HepG2 (cell line): ENCODE measurements around the gene EPB41L2. TPM values are rescaled to one million over a fixed set of nuclear protein-coding genes. Genes with fewer than 3 reads are reported as not detected.

Experiments
- FOSL1 ChIP-seq: sonication (generic); formaldehyde crosslinking; IDR thresholded peaks from 2 replicates; pipeline ENCODE4 v1.9.0; 2021; ENCODE audit warnings: missing genetic modification reagents, borderline replicate concordance
- HNF4A ChIP-seq: sonication (generic); formaldehyde crosslinking; IDR thresholded peaks from 2 replicates; pipeline ENCODE4 v1.4.0; 2020; ENCODE audit warnings: missing genetic modification reagents
- MTA1 ChIP-seq: sonication (generic); formaldehyde crosslinking; IDR thresholded peaks from 2 replicates; pipeline ENCODE4 v1.4.0; 2020; ENCODE audit warnings: missing genetic modification reagents, mild to moderate bottlenecking, borderline replicate concordance
- POLR2AphosphoS5 ChIP-seq: IDR thresholded peaks from 2 replicates; pipeline ENCODE4 v1.6.1; 2012; ENCODE audit warnings: low read depth, low read length
- RCOR2 ChIP-seq: IDR thresholded peaks from 2 replicates; pipeline ENCODE4 v1.6.1; 2016; ENCODE audit warnings: missing biosample characterization, missing genetic modification reagents
- TCF7 ChIP-seq: sonication (generic); IDR thresholded peaks from 2 replicates; pipeline ENCODE4 v1.6.1; 2016; ENCODE audit warnings: antibody characterized with exemption, low read depth
- ZNF335 ChIP-seq: sonication (generic); formaldehyde crosslinking; IDR thresholded peaks from 2 replicates; pipeline ENCODE4 v1.4.0; 2020; ENCODE audit warnings: missing genetic modification reagents
- ZNF343 ChIP-seq: sonication (generic); formaldehyde crosslinking; IDR thresholded peaks from 2 replicates; pipeline ENCODE4 v1.4.0; 2020; ENCODE audit warnings: mild to moderate bottlenecking, missing genetic modification reagents
- ZNF567 ChIP-seq: sonication (generic); formaldehyde crosslinking; IDR thresholded peaks from 2 replicates; pipeline ENCODE4 v1.8.1; 2023; ENCODE audit warnings: mild to moderate bottlenecking, missing genetic modification reagents, borderline replicate concordance
- ZNF572 ChIP-seq: sonication (generic); formaldehyde crosslinking; IDR thresholded peaks from 2 replicates; pipeline ENCODE4 v1.5.1; 2020; ENCODE audit warnings: mild to moderate bottlenecking, missing genetic modification reagents
- ZNF577 ChIP-seq: sonication (generic); formaldehyde crosslinking; IDR thresholded peaks from 2 replicates; pipeline ENCODE4 v1.4.0; 2020; ENCODE audit warnings: mild to moderate bottlenecking, low read depth, missing genetic modification reagents, borderline replicate concordance
- ZNF780A ChIP-seq: sonication (generic); formaldehyde crosslinking; IDR thresholded peaks from 2 replicates; pipeline ENCODE4 v1.8.0; 2022; ENCODE audit warnings: mild to moderate bottlenecking, missing genetic modification reagents, moderate library complexity
- polyA plus RNA-seq, 8 experiments: library from polyadenylated mRNA; depleted of rRNA in 3 of 8; stranded (reverse) in 7 of 8; unstranded in 1 of 8; fragments of >200 nt; fragmentation: Illumina TruSeq in 4 of 8; extraction: Trizol in 4 of 8; gene quantifications; 2 replicates each; pipeline versions ENCODE4 v1.2.1 to v1.2.3, GENCODE V29; 2011 to 2016; ENCODE audit warnings: low read depth in 4 of 8, missing spikeins in 1 of 8, mixed read lengths in 1 of 8; ENCODE audit not compliant: insufficient read depth in 1 of 8
- total RNA-seq, 5 experiments: library from RNA; depleted of rRNA; stranded (reverse); fragments of >200 nt; fragmentation: Illumina TruSeq; extraction: Trizol; gene quantifications; 2 replicates each; pipeline ENCODE4 v1.2.3, GENCODE V29; 2016; ENCODE audit warnings: low read depth in 1 of 5
- TF ChIP-seq, protein P1 (sequence below): sonication (generic); formaldehyde crosslinking; IDR thresholded peaks from 2 replicates; pipeline ENCODE4 v1.4.0; 2020; ENCODE audit warnings: low read depth, missing genetic modification reagents
- TF ChIP-seq, protein P2 (sequence below): sonication (generic); formaldehyde crosslinking; IDR thresholded peaks from 2 replicates; pipeline ENCODE4 v1.4.0; 2020; ENCODE audit warnings: missing genetic modification reagents
- TF ChIP-seq, protein P3 (sequence below): IDR thresholded peaks from 2 replicates; pipeline ENCODE4 v1.6.1; 2016; ENCODE audit warnings: missing compliant biosample characterization, missing genetic modification reagents, borderline replicate concordance
- TF ChIP-seq, protein P4 (sequence below): IDR thresholded peaks from 2 replicates; pipeline ENCODE4 v1.6.1; 2016; ENCODE audit warnings: mild to moderate bottlenecking, missing biosample characterization, missing genetic modification reagents
- TF ChIP-seq, protein P5 (sequence below): sonication (generic); formaldehyde crosslinking; IDR thresholded peaks from 2 replicates; pipeline ENCODE4 v1.8.0; 2022; ENCODE audit warnings: missing genetic modification reagents, mild to moderate bottlenecking, borderline replicate concordance

Gene EPB41L2
- total and polyA plus RNA-seq, 2 of the 13 experiments (the other 11 are each of a cell fraction or from before 2014, with no cell fraction given) = 41.7 to 56.4 TPM

DNA sequence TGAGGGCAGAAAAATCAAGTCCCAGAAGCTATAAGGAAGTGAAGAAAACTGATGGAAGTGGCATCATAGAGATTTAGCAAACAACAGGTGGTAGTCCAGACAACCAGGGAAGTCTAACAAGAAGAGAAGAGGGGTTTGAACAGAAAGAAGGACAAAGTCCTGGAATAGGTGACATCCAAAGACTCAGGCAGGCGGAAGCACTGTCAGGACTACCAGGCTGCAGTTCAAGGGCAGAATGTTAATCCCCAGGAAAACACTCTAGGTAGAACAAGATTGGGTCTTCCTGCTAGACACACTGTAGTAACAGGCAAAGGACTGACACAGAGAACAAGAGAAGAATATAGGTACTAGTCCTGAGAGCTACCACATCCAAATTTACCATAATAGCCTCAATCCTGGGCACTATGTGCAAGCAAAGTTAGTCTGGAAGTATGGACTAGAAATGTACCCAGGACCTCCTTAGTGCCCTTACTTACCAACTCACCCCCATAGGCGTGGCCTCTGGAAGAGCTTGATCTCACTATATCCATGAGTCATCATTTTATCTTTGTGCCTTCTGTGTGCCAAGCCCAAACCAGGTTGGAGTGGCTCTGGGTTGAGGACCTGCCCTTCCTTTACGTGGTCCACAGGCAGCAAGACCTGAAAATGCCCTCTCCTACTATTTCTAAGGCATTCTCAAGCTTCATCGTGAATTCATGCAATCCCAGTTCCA lies 2.2 kb upstream of the EPB41L2 start (continued):
- TF ChIP-seq, protein P1, sequence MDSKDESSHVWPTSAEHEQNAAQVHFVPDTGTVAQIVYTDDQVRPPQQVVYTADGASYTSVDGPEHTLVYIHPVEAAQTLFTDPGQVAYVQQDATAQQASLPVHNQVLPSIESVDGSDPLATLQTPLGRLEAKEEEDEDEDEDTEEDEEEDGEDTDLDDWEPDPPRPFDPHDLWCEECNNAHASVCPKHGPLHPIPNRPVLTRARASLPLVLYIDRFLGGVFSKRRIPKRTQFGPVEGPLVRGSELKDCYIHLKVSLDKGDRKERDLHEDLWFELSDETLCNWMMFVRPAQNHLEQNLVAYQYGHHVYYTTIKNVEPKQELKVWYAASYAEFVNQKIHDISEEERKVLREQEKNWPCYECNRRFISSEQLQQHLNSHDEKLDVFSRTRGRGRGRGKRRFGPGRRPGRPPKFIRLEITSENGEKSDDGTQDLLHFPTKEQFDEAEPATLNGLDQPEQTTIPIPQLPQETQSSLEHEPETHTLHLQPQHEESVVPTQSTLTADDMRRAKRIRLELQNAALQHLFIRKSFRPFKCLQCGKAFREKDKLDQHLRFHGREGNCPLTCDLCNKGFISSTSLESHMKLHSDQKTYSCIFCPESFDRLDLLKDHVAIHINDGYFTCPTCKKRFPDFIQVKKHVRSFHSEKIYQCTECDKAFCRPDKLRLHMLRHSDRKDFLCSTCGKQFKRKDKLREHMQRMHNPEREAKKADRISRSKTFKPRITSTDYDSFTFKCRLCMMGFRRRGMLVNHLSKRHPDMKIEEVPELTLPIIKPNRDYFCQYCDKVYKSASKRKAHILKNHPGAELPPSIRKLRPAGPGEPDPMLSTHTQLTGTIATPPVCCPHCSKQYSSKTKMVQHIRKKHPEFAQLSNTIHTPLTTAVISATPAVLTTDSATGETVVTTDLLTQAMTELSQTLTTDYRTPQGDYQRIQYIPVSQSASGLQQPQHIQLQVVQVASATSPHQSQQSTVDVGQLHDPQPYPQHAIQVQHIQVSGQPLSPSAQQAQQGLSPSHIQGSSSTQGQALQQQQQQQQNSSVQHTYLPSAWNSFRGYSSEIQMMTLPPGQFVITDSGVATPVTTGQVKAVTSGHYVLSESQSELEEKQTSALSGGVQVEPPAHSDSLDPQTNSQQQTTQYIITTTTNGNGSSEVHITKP (CRISPR knock-in tag) = peak; percentile 41; the same call in 1 of the 2 replicates
- TF ChIP-seq RCOR2 (CRISPR knock-in tag) (peak; percentile 73), ZNF780A (CRISPR knock-in tag) (no peak), HNF4A (CRISPR knock-in tag) (peak; percentile 93), MTA1 (CRISPR knock-in tag) (no peak), ZNF343 (CRISPR knock-in tag) (0 out of 2 replicates have a peak, but pooled peaks have one; percentile 53), ZNF577 (no peak), ZNF567 (CRISPR knock-in tag) (no peak), FOSL1 (no peak), TCF7 (peak; percentile 58), POLR2AphosphoS5 (no peak), ZNF572 (CRISPR knock-in tag) (no peak), ZNF335 (no peak)
- TF ChIP-seq, protein P2, sequence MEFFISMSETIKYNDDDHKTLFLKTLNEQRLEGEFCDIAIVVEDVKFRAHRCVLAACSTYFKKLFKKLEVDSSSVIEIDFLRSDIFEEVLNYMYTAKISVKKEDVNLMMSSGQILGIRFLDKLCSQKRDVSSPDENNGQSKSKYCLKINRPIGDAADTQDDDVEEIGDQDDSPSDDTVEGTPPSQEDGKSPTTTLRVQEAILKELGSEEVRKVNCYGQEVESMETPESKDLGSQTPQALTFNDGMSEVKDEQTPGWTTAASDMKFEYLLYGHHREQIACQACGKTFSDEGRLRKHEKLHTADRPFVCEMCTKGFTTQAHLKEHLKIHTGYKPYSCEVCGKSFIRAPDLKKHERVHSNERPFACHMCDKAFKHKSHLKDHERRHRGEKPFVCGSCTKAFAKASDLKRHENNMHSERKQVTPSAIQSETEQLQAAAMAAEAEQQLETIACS = no peak
- TF ChIP-seq, protein P3, sequence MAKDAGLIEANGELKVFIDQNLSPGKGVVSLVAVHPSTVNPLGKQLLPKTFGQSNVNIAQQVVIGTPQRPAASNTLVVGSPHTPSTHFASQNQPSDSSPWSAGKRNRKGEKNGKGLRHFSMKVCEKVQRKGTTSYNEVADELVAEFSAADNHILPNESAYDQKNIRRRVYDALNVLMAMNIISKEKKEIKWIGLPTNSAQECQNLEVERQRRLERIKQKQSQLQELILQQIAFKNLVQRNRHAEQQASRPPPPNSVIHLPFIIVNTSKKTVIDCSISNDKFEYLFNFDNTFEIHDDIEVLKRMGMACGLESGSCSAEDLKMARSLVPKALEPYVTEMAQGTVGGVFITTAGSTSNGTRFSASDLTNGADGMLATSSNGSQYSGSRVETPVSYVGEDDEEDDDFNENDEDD (CRISPR knock-in tag) = peak; percentile 41; the same call in 1 of the 2 replicates
- TF ChIP-seq, protein P4, sequence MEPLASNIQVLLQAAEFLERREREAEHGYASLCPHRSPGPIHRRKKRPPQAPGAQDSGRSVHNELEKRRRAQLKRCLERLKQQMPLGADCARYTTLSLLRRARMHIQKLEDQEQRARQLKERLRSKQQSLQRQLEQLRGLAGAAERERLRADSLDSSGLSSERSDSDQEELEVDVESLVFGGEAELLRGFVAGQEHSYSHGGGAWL (CRISPR knock-in tag) = 0 out of 2 replicates have a peak, but pooled peaks have one; percentile 13
- TF ChIP-seq, protein P5, sequence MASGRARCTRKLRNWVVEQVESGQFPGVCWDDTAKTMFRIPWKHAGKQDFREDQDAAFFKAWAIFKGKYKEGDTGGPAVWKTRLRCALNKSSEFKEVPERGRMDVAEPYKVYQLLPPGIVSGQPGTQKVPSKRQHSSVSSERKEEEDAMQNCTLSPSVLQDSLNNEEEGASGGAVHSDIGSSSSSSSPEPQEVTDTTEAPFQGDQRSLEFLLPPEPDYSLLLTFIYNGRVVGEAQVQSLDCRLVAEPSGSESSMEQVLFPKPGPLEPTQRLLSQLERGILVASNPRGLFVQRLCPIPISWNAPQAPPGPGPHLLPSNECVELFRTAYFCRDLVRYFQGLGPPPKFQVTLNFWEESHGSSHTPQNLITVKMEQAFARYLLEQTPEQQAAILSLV (CRISPR knock-in tag) = no peak
